Embryonic facial prominence (tissue), 1 donor: ENCODE measurements around the gene IRF4.

ENCODE experiments used
- DNase-seq: peaks from one replicate; pipeline ENCODE4 v3.0.0-alpha.2; 2016; ENCODE audit errors: extremely low spot score

Gene IRF4

GRCh38 chr6:381742-382461, 9.7 kb upstream of the IRF4 start:
- DNase-seq: no peak

- no peak for DNase-seq
These were observed 8.4 kb upstream of the IRF4 start for GRCh38 chr6:382883-383810.

GRCh38 chr6:383856-384255, 7.7 kb upstream of the IRF4 start:
- no peak for DNase-seq

GRCh38 chr6:384898-385297, 6.7 kb upstream of the IRF4 start:
- no peak for DNase-seq

GRCh38 chr6:385614-386013, 5.9 kb upstream of the IRF4 start:
- no peak for DNase-seq

- no peak for DNase-seq
These were observed 4.8 kb upstream of the IRF4 start for GRCh38 chr6:386688-387266.

- DNase-seq: no peak
These were observed 4.2 kb upstream of the IRF4 start for GRCh38 chr6:387293-387741.

GRCh38 chr6:388202-388903, 3.2 kb upstream of the IRF4 start:
- DNase-seq: no peak

- DNase-seq: no peak
These were observed 2.4 kb upstream of the IRF4 start for GRCh38 chr6:389143-389542.

GRCh38 chr6:389622-390021, 1.9 kb upstream of the IRF4 start:
- DNase-seq: no peak

GRCh38 chr6:390914-391558, 516 bp upstream of the IRF4 start:
- no peak for DNase-seq

GRCh38 chr6:392441-393390, 1.2 kb downstream of the IRF4 start:
- DNase-seq: no peak

- no peak for DNase-seq
These were observed 2.1 kb downstream of the IRF4 start for GRCh38 chr6:393391-394221.

GRCh38 chr6:394641-395289, 3.2 kb downstream of the IRF4 start:
- no peak for DNase-seq

- no peak for DNase-seq
These were observed 4.0 kb downstream of the IRF4 start for GRCh38 chr6:395432-396125.

GRCh38 chr6:396126-396520, 4.6 kb downstream of the IRF4 start:
- no peak for DNase-seq

- DNase-seq: no peak
These were observed 5.5 kb downstream of the IRF4 start for GRCh38 chr6:397056-397455.

GRCh38 chr6:397604-398003, 6.1 kb downstream of the IRF4 start:
- DNase-seq: no peak
